SK-N-SH (cell line): ENCODE data around the gene CHSY1. TPM values are rescaled to one million over a fixed set of nuclear protein-coding genes. Genes with fewer than 3 reads are reported as not detected.
A peak's percentile ranks its signal among the peaks of the same experiment; 100 is the strongest.

Experiments
- CTCF ChIA-PET: fragments of 300-600, 350-600 bp; formaldehyde crosslinking; extraction: SDS; loops from one replicate; lab custom pipeline; 2021; lab: Yijun Ruan, JAX
- POLR2A ChIA-PET: fragments of 350-600 bp; sonication (Branson Sonifier 250); formaldehyde crosslinking; extraction: SDS; loops from one replicate; lab custom pipeline; 2020; ENCODE audit warnings: antibody characterized with exemption, inconsistent platforms; lab: Yijun Ruan, JAX
- DNase-seq: peaks from one replicate; pipeline ENCODE4 v3.0.0; 2012
- H2AFZ ChIP-seq: fragments of 200-600 bp; sonication (generic); 2 replicates; pipeline ENCODE4 v1.8.1; 2016; ENCODE audit warnings: antibody characterized with exemption, mild to moderate bottlenecking, low read depth
- H3F3A ChIP-seq: fragments of 200-600 bp; sonication (generic); replicated peaks from 2 replicates; pipeline ENCODE3; 2016; ENCODE audit warnings: antibody characterized with exemption, mild to moderate bottlenecking; ENCODE audit not compliant: insufficient read depth
- H3K27ac ChIP-seq, 2 experiments: fragments of 200-500 bp in 1 of 2; fragments of 200-600 bp in 1 of 2; sonication (Bioruptor generic) in 1 of 2; sonication (generic), shearing (Covaris generic) in 1 of 2; 2 replicates each; pipeline versions ENCODE4 v1.5.1 to v1.6.1; 2014 to 2016; ENCODE audit warnings: low read depth in 2 of 2, inconsistent platforms in 1 of 2, low read length in 1 of 2, mild to moderate bottlenecking in 1 of 2, mixed read lengths in 1 of 2
- H3K27me3 ChIP-seq: fragments of 200-600 bp; sonication (generic), shearing (Covaris generic); 2 replicates; pipeline ENCODE4 v1.6.1; 2016; ENCODE audit warnings: mixed run types; ENCODE audit not compliant: insufficient read depth
- H3K36me3 ChIP-seq, 2 experiments: fragments of 200-500 bp in 1 of 2; fragments of 200-600 bp in 1 of 2; sonication (Bioruptor generic) in 1 of 2; sonication (generic) in 1 of 2; replicated peaks in 1 of 2; 2 replicates each; pipeline versions ENCODE3 to v1.5.1; 2014 to 2016; ENCODE audit warnings: low read length in 1 of 2, mild to moderate bottlenecking in 1 of 2; ENCODE audit not compliant: insufficient read depth in 2 of 2, control insufficient read depth in 1 of 2
- H3K4me1 ChIP-seq, 2 experiments: fragments of 200-500 bp in 1 of 2; fragments of 200-600 bp in 1 of 2; sonication (Bioruptor generic) in 1 of 2; sonication (generic), shearing (Covaris generic) in 1 of 2; 2 replicates each; pipeline versions ENCODE4 v1.5.1 to v1.6.1; 2014 to 2016; ENCODE audit warnings: low read depth in 1 of 2, low read length in 1 of 2, mixed run types in 1 of 2; ENCODE audit not compliant: insufficient read depth in 2 of 2, control insufficient read depth in 1 of 2
- H3K4me2 ChIP-seq: fragments of 200-600 bp; sonication (generic), shearing (Covaris generic); 2 replicates; pipeline ENCODE4 v1.6.1; 2017; ENCODE audit warnings: mixed run types
- H3K4me3 ChIP-seq, 2 experiments: fragments of 200-500 bp in 1 of 2; fragments of 200-600 bp in 1 of 2; sonication (Bioruptor generic) in 1 of 2; sonication (generic), shearing (Covaris generic) in 1 of 2; 2 replicates each; pipeline versions ENCODE4 v1.5.1 to v1.8.1; 2014 to 2016; ENCODE audit warnings: low read depth in 2 of 2, inconsistent platforms in 1 of 2, low read length in 1 of 2, mild to moderate bottlenecking in 1 of 2, mixed read lengths in 1 of 2, moderate library complexity in 1 of 2
- H3K79me2 ChIP-seq: fragments of 200-600 bp; sonication (generic); 2 replicates; pipeline ENCODE4 v1.8.1; 2017; ENCODE audit warnings: mild to moderate bottlenecking; ENCODE audit not compliant: insufficient read depth
- H3K9ac ChIP-seq: fragments of 200-600 bp; sonication (generic); 2 replicates; pipeline ENCODE4 v1.6.1; 2017; ENCODE audit warnings: mixed run types
- H3K9me2 ChIP-seq: fragments of 200-600 bp; sonication (generic); 2 replicates; pipeline ENCODE4 v1.6.1; 2017; ENCODE audit warnings: mixed run types
- H3K9me3 ChIP-seq: fragments of 200-600 bp; sonication (generic); 2 replicates; pipeline ENCODE4 v1.6.1; 2017; ENCODE audit warnings: mixed run types, mild to moderate bottlenecking, moderate library complexity
- H4K20me1 ChIP-seq: fragments of 200-600 bp; sonication (generic); 2 replicates; pipeline ENCODE4 v1.6.1; 2017; ENCODE audit warnings: mild to moderate bottlenecking, mixed run types; ENCODE audit not compliant: insufficient read depth
- CHD2 ChIP-seq: fragments of 150-350 bp; IDR thresholded peaks from 2 replicates; pipeline ENCODE4 v1.6.1; 2018; ENCODE audit warnings: low read length; ENCODE audit not compliant: partially characterized antibody
- ELF1 ChIP-seq: IDR thresholded peaks from 2 replicates; pipeline ENCODE4 v1.4.0; 2012
- FOXM1 ChIP-seq: IDR thresholded peaks from 2 replicates; pipeline ENCODE4 v1.4.0; 2012; ENCODE audit warnings: low read depth, mild to moderate bottlenecking
- MXI1 ChIP-seq: IDR thresholded peaks from 2 replicates; pipeline ENCODE4 v1.6.1; 2012; ENCODE audit warnings: mild to moderate bottlenecking, low read depth, low read length, improper control_type of control experiment
- NRF1 ChIP-seq: IDR thresholded peaks from 2 replicates; pipeline ENCODE4 v1.6.1; 2012; ENCODE audit warnings: low read depth, mild to moderate bottlenecking, low read length
- RAD21 ChIP-seq: IDR thresholded peaks from 2 replicates; pipeline ENCODE4 v1.6.1; 2012; ENCODE audit warnings: mild to moderate bottlenecking, low read length
- RFX5 ChIP-seq: IDR thresholded peaks from 2 replicates; pipeline ENCODE4 v1.6.1; 2012; ENCODE audit warnings: mild to moderate bottlenecking, improper control_type of control experiment, low read length
- TAF1 ChIP-seq: IDR thresholded peaks from 2 replicates; pipeline ENCODE4 v1.6.1; 2012; ENCODE audit warnings: low read depth, mild to moderate bottlenecking, low read length, moderate library complexity, borderline replicate concordance
- YY1 ChIP-seq: IDR thresholded peaks from 2 replicates; pipeline ENCODE4 v1.4.0; 2012; ENCODE audit warnings: low read depth, mild to moderate bottlenecking
- whole genome bisulfite sequencing: methylation state at CpG from one replicate; pipeline ENCODE4 v1.1.6; 2017; ENCODE audit warnings: low lambda C conversion rate; 5-methylcytosine and 5-hydroxymethylcytosine counted together
- polyA plus RNA-seq, 3 experiments: library from polyadenylated mRNA; depleted of rRNA; stranded (reverse); fragments of >200 nt; gene quantifications; 2 replicates each; pipeline ENCODE4 v1.2.3, GENCODE V29; 2012
- TF ChIP-seq, protein P1 (sequence below): IDR thresholded peaks from 2 replicates; pipeline ENCODE4 v1.4.0; 2012; ENCODE audit warnings: low read depth, borderline replicate concordance
- TF ChIP-seq, protein P2 (sequence below): fragments of 200-600 bp; sonication (generic); IDR thresholded peaks from 2 replicates; pipeline ENCODE4 v1.6.1; 2017; ENCODE audit warnings: antibody characterized with exemption, mild to moderate bottlenecking, moderate library complexity
- TF ChIP-seq, protein P3 (sequence below): fragments of 150-350 bp; IDR thresholded peaks from 2 replicates; pipeline ENCODE4 v1.6.1; 2017; ENCODE audit warnings: antibody characterized with exemption, low read length, low read depth, borderline replicate concordance
- TF ChIP-seq, protein P4 (sequence below): IDR thresholded peaks from 2 replicates; pipeline ENCODE4 v1.4.0; 2012; ENCODE audit warnings: low read depth

CHSY1 gene
- polyA plus RNA-seq, 1 of the 3 experiments (the other 2 are of a cell fraction): 15.7 TPM

DNA sequence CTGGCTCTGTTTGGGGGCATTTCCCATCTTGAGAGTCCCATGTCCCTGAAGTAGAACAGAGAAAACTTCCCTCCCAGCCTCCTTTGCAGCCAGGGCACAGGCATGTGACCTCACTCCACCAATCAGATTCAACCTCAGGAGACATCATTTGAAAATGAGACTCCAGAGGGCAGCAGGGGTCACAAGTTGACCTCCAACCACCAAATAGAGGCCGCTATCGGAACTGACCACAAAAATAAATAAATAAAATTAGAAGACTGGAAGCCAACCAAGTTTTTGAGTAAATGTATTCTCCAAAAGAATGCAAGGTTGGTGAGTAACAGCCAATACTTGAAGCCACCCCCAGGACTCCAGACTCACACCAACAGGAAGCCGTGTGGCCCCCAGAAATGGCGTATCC, 106.5 kb downstream of the CHSY1 start:
- Histone ChIP-seq H3K27ac (peak overlapping the region in 1 of 2 experiments; percentile 13; a peak in 1 of 4 replicates), H3K9me3 (no peaks in the 10 kb centered on the region), H3K36me3 (no peaks in the 10 kb centered on the region), H4K20me1 (no peaks in the 10 kb centered on the region), H3K4me2 (no peak overlapping the region), H3K79me2 (no peaks in the 10 kb centered on the region), H3K9me2 (no peaks in the 10 kb centered on the region), H3K4me1 (peaks cover 0 to 53% of the 10 kb centered on the region in 2 experiments; a peak in 2 of 4 replicates), H2AFZ (no peak overlapping the region), H3K4me3 (no peak overlapping the region), H3K9ac (no peak overlapping the region), H3F3A (no peaks in the 10 kb centered on the region), H3K27me3 (no peaks in the 10 kb centered on the region)
- POLR2A ChIA-PET: no interaction called here
- WGBS: 88% methylated on average over 4 of the region's 4 CpGs
- no peak for DNase-seq
- TF ChIP-seq, protein P1, sequence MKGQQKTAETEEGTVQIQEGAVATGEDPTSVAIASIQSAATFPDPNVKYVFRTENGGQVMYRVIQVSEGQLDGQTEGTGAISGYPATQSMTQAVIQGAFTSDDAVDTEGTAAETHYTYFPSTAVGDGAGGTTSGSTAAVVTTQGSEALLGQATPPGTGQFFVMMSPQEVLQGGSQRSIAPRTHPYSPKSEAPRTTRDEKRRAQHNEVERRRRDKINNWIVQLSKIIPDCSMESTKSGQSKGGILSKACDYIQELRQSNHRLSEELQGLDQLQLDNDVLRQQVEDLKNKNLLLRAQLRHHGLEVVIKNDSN: peak; percentile 66; the same call in 1 of the 2 replicates
- TF ChIP-seq RFX5: no peak
- CTCF ChIA-PET: interaction anchor here (1.0 to 1.6 kb wide), 3 partner anchors 12 to 137 kb away, joined by 3 read pairs; no protein-coding TSS in a partner anchor

DNA sequence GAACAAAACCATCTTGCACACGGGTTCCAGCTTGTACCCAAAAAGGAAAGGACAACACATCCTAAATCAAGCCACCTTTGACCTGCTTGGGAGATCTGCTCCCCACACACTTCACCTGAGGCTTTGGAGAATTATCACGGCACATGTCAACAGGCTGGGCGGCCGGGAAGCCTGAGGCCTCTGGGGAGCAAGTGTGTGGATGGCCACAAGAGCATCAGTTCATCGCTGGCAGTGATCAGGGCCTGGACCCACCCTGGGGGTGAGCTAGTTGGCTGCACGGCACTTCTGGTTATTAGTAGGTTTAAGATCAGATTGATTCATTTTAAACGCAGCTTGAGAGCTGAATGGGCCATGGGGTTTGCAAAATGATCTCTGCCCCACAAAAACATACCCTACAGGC, 108.5 kb downstream of the CHSY1 start:
- CTCF ChIA-PET: interaction anchor here (0.7 to 1.6 kb wide), 6 partner anchors 8 to 135 kb away, joined by 3 to 6 read pairs (median 3); no protein-coding TSS in a partner anchor
- H3K9me3 ChIP-seq: no peaks in the 10 kb centered on the region
- POLR2A ChIA-PET: interaction anchor here (0.8 kb wide), 1 partner anchor 109 kb away, joined by 5 read pairs; the partner anchor contains the start of gene CHSY1

More for the DNA sequence above, 108.5 kb downstream of the CHSY1 start:
- TF ChIP-seq MXI1: no peak
- no peak for TF ChIP-seq ELF1
- TF ChIP-seq RAD21: no peak
- TF ChIP-seq NRF1: no peak
- TF ChIP-seq, protein P2, sequence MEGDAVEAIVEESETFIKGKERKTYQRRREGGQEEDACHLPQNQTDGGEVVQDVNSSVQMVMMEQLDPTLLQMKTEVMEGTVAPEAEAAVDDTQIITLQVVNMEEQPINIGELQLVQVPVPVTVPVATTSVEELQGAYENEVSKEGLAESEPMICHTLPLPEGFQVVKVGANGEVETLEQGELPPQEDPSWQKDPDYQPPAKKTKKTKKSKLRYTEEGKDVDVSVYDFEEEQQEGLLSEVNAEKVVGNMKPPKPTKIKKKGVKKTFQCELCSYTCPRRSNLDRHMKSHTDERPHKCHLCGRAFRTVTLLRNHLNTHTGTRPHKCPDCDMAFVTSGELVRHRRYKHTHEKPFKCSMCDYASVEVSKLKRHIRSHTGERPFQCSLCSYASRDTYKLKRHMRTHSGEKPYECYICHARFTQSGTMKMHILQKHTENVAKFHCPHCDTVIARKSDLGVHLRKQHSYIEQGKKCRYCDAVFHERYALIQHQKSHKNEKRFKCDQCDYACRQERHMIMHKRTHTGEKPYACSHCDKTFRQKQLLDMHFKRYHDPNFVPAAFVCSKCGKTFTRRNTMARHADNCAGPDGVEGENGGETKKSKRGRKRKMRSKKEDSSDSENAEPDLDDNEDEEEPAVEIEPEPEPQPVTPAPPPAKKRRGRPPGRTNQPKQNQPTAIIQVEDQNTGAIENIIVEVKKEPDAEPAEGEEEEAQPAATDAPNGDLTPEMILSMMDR: no peak
- TF ChIP-seq, protein P3, sequence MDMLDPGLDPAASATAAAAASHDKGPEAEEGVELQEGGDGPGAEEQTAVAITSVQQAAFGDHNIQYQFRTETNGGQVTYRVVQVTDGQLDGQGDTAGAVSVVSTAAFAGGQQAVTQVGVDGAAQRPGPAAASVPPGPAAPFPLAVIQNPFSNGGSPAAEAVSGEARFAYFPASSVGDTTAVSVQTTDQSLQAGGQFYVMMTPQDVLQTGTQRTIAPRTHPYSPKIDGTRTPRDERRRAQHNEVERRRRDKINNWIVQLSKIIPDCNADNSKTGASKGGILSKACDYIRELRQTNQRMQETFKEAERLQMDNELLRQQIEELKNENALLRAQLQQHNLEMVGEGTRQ: no peak
- TF ChIP-seq TAF1: no peak
- TF ChIP-seq, protein P4, sequence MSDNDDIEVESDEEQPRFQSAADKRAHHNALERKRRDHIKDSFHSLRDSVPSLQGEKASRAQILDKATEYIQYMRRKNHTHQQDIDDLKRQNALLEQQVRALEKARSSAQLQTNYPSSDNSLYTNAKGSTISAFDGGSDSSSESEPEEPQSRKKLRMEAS: no peak
- TF ChIP-seq YY1: no peak
- TF ChIP-seq CHD2: no peak
- TF ChIP-seq FOXM1: no peak
- no peak for TF ChIP-seq RFX5
- 55% methylated on average over 3 of the region's 7 CpGs for WGBS
- Histone ChIP-seq H3K4me2 (no peak overlapping the region), H3K4me3 (no peak overlapping the region), H3F3A (no peaks in the 10 kb centered on the region), H3K9me2 (no peaks in the 10 kb centered on the region), H4K20me1 (no peaks in the 10 kb centered on the region), H2AFZ (no peak overlapping the region), H3K27ac (peak overlapping the region in 1 of 2 experiments; percentile 65; a peak in 2 of 4 replicates), H3K36me3 (no peaks in the 10 kb centered on the region), H3K4me1 (peaks cover 0 to 46% of the 10 kb centered on the region in 2 experiments; a peak in 1 of 4 replicates), H3K79me2 (no peaks in the 10 kb centered on the region), H3K9ac (no peak overlapping the region), H3K27me3 (no peaks in the 10 kb centered on the region)
- DNase-seq: peak; percentile 57
